Measurements from ENCODE around the gene PFDN4.

Gene PFDN4

DNA sequence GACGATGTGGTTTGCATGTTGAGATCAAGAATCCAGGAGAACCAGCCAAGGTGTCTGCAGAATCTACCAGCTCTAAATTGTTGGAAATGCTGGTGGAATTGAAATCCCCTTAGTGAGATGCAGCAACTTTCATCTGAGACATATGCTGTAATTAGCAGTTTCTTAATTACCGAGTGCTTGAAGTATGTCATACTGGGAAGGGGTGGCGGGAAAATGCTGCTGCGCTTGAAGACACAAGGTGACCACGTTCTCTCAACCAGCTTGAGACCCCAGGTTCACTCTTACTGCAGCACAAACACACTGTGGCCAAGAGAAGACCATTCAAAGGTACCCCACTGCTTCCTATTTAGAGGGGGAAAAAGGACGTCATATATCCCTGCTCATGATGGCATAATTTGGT lies 59.0 kb downstream of the PFDN4 start (continued):
- no peak for TF ChIP-seq ZC3H10 (CRISPR knock-in tag; IDR thresholded peaks at IDR 0.05)
- TF ChIP-seq, protein P1, sequence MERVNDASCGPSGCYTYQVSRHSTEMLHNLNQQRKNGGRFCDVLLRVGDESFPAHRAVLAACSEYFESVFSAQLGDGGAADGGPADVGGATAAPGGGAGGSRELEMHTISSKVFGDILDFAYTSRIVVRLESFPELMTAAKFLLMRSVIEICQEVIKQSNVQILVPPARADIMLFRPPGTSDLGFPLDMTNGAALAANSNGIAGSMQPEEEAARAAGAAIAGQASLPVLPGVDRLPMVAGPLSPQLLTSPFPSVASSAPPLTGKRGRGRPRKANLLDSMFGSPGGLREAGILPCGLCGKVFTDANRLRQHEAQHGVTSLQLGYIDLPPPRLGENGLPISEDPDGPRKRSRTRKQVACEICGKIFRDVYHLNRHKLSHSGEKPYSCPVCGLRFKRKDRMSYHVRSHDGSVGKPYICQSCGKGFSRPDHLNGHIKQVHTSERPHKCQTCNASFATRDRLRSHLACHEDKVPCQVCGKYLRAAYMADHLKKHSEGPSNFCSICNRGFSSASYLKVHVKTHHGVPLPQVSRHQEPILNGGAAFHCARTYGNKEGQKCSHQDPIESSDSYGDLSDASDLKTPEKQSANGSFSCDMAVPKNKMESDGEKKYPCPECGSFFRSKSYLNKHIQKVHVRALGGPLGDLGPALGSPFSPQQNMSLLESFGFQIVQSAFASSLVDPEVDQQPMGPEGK (CRISPR knock-in tag; IDR thresholded peaks at IDR 0.05; ENCODE audit: borderline replicate concordance), result no peak
- no peak for TF ChIP-seq RARB (CRISPR knock-in tag; IDR thresholded peaks at IDR 0.05)
- TF ChIP-seq GLIS3 (CRISPR knock-in tag; IDR thresholded peaks at IDR 0.05), result no peak
- TF ChIP-seq BACH2 (CRISPR knock-in tag; IDR thresholded peaks at IDR 0.05; ENCODE audit: borderline replicate concordance), result no peak
- TF ChIP-seq ZFP3 (CRISPR knock-in tag; IDR thresholded peaks at IDR 0.05), result no peak

DNA sequence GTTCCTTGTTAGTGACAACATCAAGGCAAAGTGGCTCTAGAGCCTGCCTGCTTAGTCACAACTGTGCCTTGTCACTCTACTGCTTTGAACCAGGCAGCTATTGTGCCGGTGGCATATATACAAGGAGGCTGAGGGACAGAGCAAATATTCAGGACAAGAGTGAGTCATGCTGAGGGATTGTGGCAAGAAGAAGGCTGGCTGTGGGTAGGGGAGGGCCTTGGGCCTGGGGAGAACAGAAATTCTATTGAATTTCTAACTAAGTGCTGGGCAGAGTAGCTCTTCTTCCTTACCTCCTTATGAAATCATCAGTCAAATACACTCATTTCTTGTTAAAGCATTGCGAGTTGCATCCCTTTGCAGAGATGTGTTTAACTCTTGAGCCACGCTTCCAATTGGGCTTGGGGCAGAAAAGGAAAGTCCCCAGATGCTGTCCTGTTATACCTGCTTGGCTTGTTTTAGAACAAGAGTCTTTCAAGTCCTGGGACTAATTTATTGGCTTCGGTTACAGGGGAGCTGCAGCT lies 59.7 kb downstream of the PFDN4 start:
- TF ChIP-seq, protein P2, sequence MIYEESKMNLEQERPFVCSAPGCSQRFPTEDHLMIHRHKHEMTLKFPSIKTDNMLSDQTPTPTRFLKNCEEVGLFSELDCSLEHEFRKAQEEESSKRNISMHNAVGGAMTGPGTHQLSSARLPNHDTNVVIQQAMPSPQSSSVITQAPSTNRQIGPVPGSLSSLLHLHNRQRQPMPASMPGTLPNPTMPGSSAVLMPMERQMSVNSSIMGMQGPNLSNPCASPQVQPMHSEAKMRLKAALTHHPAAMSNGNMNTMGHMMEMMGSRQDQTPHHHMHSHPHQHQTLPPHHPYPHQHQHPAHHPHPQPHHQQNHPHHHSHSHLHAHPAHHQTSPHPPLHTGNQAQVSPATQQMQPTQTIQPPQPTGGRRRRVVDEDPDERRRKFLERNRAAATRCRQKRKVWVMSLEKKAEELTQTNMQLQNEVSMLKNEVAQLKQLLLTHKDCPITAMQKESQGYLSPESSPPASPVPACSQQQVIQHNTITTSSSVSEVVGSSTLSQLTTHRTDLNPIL (CRISPR knock-in tag; IDR thresholded peaks at IDR 0.05; ENCODE audit: low read depth), result no peak
- TF ChIP-seq ZNF70 (CRISPR knock-in tag; IDR thresholded peaks at IDR 0.05) (no peak), RARB (CRISPR knock-in tag; IDR thresholded peaks at IDR 0.05) (no peak), CSDC2 (CRISPR knock-in tag; IDR thresholded peaks at IDR 0.05) (no peak), ZNF565 (CRISPR knock-in tag; conservative IDR thresholded peaks at IDR 0.05; ENCODE audit: low read depth) (no peak), ARNTL (CRISPR knock-in tag; IDR thresholded peaks at IDR 0.05; ENCODE audit: borderline replicate concordance, low read depth) (no peak), GLIS3 (CRISPR knock-in tag; IDR thresholded peaks at IDR 0.05) (no peak), ZC3H10 (CRISPR knock-in tag; IDR thresholded peaks at IDR 0.05) (no peak), PPARA (CRISPR knock-in tag; IDR thresholded peaks at IDR 0.05; ENCODE audit: borderline replicate concordance) (no peak)
- TF ChIP-seq, protein P3, sequence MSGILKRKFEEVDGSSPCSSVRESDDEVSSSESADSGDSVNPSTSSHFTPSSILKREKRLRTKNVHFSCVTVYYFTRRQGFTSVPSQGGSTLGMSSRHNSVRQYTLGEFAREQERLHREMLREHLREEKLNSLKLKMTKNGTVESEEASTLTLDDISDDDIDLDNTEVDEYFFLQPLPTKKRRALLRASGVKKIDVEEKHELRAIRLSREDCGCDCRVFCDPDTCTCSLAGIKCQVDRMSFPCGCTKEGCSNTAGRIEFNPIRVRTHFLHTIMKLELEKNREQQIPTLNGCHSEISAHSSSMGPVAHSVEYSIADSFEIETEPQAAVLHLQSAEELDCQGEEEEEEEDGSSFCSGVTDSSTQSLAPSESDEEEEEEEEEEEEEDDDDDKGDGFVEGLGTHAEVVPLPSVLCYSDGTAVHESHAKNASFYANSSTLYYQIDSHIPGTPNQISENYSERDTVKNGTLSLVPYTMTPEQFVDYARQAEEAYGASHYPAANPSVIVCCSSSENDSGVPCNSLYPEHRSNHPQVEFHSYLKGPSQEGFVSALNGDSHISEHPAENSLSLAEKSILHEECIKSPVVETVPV (CRISPR knock-in tag; IDR thresholded peaks at IDR 0.05), result no peak
- peak; percentile 88 for ATAC-seq

DNA sequence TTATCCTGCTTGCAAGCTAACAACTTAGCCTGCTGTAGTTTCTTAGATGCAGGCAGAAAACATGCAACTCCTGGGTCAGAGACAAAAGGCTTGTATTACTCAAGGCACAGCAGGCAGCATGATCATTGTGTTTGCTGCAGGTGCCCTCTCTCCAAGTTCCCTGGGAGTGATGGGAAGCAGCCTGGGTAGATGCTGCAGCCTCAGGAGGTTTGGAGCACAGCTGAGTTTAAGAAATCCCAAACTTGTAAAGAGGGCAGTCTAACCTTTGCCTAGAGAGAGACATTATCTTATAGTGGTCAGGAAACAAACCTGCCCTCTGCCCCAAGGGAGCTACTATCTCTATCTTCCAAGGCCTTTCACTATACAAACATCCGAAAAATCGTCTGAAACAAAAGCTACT lies 61.1 kb downstream of the PFDN4 start:
- no peak for TF ChIP-seq ZNF565 (CRISPR knock-in tag; conservative IDR thresholded peaks at IDR 0.05; ENCODE audit: low read depth)

More for the DNA sequence above, 61.1 kb downstream of the PFDN4 start:
- ATAC-seq, result no peak

All from SK-N-SH treated with all-trans-retinoic acid at 6 μM for 48 hours (cell line).